GM06990 (cell line): ENCODE measurements around the gene GRID1.

ENCODE experiments used
- DNase-seq: peaks from one replicate; pipeline ENCODE4 v3.0.0-alpha.2; 2011; ENCODE audit not compliant: insufficient read length; ENCODE audit errors: extremely low read depth
- H3K27me3 ChIP-seq: replicated peaks from 2 replicates; pipeline ENCODE4 v1.6.0; 2011; ENCODE audit warnings: low read length; ENCODE audit not compliant: control insufficient read depth, insufficient read depth
- H3K36me3 ChIP-seq: 2 replicates; pipeline ENCODE4 v1.5.1; 2011; ENCODE audit warnings: low read length; ENCODE audit not compliant: control insufficient read depth, insufficient read depth
- H3K4me3 ChIP-seq: replicated peaks from 2 replicates; pipeline ENCODE4 v1.5.1; 2011; ENCODE audit warnings: low read depth, mild to moderate bottlenecking, control low read depth, low read length
- TF ChIP-seq, protein P1 (sequence below): IDR thresholded peaks from 2 replicates; pipeline ENCODE4 v1.5.1; 2011; ENCODE audit warnings: low read length, control low read depth, mild to moderate bottlenecking, inconsistent platforms; ENCODE audit not compliant: insufficient read depth, poor library complexity, severe bottlenecking

GRID1 gene

DNA sequence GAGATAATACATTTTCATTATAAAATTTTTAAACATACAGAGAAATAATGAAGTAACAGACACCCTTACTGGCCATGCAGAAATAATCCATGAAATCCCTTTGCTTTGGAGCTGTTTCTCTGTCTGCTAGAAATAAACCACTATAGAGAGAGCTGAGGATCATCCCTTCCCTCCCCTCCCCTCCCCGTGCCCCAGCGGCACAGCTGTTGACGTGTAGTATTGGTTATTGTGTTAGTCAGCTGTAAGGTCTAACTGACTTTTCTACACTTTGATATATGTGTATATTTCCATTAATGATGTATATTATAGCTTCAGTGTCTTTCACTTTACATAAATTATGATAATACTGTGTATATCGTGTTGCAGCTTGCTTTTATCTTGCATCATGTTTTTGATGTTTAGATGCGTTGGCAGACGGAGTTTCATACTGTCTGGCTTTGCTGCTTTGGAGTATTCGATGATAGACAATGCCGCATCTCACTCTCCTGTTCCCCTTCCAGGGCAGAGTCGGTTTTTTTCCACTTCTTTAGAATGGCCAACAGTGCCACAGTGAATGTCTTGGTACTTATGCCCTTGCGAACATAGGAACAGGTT lies 27.4 kb upstream of the GRID1 start:
- Histone ChIP-seq H3K27me3 (no peaks in the 10 kb centered on the region), H3K4me3 (no peak overlapping the region), H3K36me3 (no peaks in the 10 kb centered on the region)
- TF ChIP-seq, protein P1, sequence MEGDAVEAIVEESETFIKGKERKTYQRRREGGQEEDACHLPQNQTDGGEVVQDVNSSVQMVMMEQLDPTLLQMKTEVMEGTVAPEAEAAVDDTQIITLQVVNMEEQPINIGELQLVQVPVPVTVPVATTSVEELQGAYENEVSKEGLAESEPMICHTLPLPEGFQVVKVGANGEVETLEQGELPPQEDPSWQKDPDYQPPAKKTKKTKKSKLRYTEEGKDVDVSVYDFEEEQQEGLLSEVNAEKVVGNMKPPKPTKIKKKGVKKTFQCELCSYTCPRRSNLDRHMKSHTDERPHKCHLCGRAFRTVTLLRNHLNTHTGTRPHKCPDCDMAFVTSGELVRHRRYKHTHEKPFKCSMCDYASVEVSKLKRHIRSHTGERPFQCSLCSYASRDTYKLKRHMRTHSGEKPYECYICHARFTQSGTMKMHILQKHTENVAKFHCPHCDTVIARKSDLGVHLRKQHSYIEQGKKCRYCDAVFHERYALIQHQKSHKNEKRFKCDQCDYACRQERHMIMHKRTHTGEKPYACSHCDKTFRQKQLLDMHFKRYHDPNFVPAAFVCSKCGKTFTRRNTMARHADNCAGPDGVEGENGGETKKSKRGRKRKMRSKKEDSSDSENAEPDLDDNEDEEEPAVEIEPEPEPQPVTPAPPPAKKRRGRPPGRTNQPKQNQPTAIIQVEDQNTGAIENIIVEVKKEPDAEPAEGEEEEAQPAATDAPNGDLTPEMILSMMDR: no peak
- DNase-seq: no peak

DNA sequence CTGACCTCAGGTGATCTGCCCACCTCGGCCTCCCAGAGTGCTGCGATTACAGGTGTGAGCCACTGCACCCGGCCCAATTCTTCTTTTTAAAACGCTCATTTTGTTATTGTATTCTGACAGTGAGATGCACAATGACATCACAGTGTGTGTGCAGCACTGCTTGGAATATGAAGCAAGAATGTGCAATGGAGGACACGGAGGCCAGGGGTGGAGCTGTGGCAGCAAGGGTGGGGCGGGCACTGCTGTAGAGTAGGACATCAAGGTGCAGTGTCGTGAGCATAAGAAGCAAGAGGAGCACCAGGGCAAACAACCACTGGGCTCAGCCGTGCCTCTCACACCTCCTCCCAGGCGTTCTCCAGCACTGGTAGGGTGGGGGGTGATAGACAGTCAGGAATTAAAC lies 26.8 kb upstream of the GRID1 start:
- H3K4me3 ChIP-seq: no peak overlapping the region

DNA sequence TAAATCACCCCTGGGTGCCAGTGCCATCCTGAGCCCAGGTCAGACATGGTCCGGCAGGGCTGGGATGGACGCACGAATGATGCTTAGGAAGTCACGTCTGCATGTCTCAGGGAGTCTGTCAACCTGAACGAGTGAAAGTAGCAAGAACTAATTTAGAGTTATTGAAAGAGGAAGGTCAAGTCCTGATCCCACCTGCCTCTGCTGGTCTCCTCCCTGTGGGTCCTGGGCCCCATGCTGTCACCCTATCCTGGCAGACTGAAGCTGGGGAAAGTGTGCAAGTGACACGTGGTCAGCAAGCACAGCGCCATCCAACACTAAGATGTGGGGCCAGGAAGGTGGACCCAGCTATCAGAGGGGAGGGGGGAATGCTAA lies 26.1 kb upstream of the GRID1 start:
- Histone ChIP-seq H3K36me3 (no peaks in the 10 kb centered on the region), H3K4me3 (peak overlapping the region; percentile 57), H3K27me3 (no peaks in the 10 kb centered on the region)
- DNase-seq: no peak
- TF ChIP-seq, protein P1: no peak

More for the DNA sequence above, 26.8 kb upstream of the GRID1 start:
- H3K27me3 ChIP-seq: no peaks in the 10 kb centered on the region
- TF ChIP-seq, protein P1: no peak
- DNase-seq: no peak
- H3K36me3 ChIP-seq: no peaks in the 10 kb centered on the region

DNA sequence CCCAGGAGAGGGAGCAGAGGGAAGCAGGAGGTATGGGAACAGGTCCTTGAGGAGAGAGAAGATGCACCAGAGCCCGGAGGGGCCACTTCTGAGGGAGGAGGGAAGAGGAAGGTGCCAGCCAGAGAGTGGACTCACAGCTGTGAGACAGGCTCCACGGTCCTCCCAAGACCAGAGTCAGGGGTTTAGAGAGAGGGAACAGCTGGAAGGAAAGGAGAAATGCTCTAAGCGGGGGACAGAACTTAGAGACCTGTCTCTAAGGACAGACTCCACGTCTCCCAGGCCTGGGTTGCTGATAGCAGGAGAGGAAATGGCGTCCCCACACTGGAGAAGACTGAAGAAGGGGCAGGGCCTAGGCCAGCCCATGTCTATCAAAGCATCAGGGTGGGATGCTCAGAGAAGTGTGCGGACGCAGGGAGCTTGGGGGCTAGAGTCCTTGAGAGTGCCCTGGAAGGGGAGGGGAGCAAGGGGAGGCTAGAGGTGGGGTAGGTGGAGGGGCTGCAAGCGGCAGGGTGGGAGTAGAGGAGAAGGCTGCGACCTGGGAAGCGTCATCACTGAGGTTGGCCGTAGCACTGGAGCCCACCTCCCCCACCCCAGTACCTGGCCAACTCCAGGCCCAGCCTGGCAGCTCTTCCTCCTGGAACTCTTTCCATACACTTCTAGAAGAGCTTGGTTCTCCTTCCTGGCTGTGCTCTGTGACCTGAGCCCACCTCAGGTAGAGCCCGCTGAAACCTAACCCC lies 25.6 kb upstream of the GRID1 start:
- Histone ChIP-seq H3K4me3 (peak overlapping the region; percentile 57), H3K36me3 (no peaks in the 10 kb centered on the region), H3K27me3 (no peaks in the 10 kb centered on the region)
- DNase-seq: no peak
- TF ChIP-seq, protein P1: no peak

DNA sequence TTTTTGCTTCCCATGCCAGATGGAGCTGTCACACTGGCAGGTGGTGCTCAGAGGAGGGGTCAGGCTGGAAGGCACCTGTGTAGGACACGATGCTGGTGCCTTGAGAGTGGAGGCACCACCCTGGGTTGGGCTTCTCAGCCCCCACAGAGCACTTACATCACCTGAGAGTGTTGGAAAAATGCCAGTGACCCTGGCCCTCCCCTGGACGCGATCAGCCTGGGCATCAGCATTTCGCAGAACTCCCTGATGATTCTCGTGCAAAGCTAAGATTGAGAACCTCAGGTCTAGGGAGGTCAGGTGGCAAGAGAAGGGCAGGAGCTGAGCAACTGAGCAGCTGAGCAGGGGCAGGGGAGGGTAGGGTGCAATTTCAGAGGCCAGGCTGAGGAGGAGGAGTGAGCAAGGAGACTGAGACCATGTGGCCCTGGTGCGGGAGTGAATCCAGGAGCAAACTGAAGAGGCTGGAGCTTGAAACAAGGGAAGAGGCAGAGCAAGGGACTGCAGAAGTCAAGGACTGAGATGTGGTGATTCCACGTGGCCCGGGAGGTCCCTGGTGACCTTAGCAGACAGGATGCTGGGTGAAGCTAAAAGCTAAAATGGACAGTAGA lies 24.7 kb upstream of the GRID1 start:
- no peaks in the 10 kb centered on the region for H3K27me3 ChIP-seq
- TF ChIP-seq, protein P1: no peak
- no peaks in the 10 kb centered on the region for H3K36me3 ChIP-seq
- no peak for DNase-seq
- peak overlapping the region; percentile 57 for H3K4me3 ChIP-seq
